ENCODE results near the gene PRMT1.

- no peak for TF ChIP-seq CTCF (IDR thresholded peaks at IDR 0.05; ENCODE audit: insufficient read depth, low read depth, low read length)
- no peak for TF ChIP-seq EZH2 (IDR thresholded peaks at IDR 0.05; ENCODE audit: insufficient read depth, low read length)
Measured at GRCh38 chr19:49701271-49701786, 24.3 kb downstream of the PRMT1 start.

Data from astrocyte (in vitro differentiated cells and primary cell).